Smooth muscle cell of the brain vasculature (primary cell): ENCODE measurements around the gene ASTN1.
"Not testable (repeated sequence)": the region's sequence is repeated elsewhere in the genome, so short reads cannot be mapped to it uniquely, and the experiment has no call there.

Source experiments
- DNase-seq: peaks from one replicate; pipeline ENCODE4 v3.0.0-alpha.2; 2012; ENCODE audit warnings: low read depth, low spot score

ASTN1 gene

DNA sequence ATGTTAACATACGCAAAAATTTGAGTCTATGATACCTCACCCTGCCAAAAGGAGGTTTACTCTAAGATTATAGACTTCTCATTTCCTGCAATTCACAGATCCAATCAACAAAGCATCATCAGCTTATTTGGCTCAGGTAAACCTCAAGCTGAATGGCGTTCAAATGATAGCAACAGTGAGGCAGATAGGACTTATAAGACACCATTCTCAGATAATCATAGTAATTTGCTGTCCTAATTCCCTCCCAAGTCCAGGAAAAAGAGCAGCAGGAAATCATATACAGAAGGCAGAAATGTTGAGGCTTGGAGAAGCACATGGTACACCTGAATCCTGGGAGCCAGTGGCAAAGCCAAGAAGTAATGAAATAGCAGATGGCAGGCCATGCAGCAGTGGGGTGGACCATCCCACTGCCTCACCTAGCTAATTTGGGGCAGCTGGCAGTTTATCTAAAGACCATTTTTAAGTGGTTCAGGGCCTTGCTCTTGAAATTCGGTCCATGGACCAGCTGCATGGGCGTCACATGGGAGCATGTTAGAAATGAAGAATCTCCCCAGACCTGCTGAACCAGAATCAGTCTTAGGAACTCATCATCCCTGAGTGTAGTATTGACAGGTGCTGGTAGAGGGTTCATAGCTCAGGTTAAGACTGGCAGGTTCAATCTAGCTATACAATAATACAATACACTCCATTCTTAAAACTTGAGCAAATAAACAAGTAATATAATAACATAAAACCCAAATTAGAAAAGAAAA, 57.7 kb downstream of the ASTN1 start:
- no peak for DNase-seq

GRCh38 chr1:177106196-177106595, 58.3 kb downstream of the ASTN1 start:
- no peak for DNase-seq

DNA sequence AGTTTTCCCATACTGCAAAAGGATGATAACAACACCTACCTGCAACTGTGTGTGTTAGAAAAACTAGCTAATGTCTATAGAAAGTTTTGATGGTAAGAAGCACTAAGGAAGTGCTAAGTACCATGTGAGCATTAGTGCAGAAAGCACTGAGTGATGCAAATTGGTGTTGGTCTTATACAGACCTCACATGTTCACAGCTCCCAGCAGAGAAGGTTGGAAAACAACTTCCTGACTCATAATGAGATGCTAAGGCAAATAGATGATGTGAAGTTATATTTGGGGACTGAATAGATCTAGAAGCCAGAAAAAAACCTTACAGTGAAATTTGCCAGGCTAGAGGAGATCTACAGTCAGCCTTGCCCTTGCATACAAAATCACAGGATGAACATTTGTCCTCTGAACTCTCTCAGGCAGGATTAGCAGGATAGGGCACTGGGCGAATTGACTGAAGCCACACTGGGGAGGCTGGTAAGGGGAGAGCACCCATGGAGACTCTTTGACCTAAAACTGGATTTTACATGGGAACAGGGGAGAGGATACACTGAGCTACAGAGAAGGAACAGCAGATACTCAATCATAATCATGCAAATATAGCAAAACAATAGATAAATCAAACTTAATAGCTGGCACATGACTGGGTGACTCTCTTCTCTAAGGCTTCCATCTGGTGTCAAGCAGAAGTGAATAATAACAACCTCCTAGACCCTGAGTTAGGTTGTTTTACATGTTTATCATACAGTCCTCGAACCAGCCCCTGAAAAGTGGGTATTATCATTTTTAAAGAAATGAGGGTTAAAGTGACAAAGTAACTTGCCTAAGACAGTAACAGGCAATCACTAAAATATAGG, 61.3 kb downstream of the ASTN1 start:
- no peak for DNase-seq

GRCh38 chr1:177092001-177092400, 72.5 kb downstream of the ASTN1 start:
- no peak for DNase-seq

DNA sequence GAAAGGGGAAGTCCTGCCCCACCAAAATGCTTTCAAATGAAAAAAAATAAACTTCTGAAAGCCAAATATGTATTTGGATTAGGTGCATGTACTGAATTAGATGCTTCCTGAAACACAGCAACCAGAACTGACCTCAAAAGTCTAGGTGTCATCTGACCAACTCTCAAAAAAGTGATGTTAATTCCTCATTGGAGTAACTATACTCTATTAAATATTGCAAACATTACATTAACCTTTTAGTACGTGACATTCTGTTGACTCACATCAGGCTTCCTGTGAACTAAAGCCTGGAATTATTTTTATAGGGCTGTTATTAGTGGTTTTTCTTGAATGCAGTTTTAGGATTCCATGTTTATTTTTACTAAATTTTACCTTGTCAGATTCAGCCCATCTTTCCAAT, 73.5 kb downstream of the ASTN1 start:
- no peak for DNase-seq

- DNase-seq: no peak
Observed at GRCh38 chr1:177088966-177089365, 75.5 kb downstream of the ASTN1 start.

- no peak for DNase-seq
Observed at GRCh38 chr1:177082855-177083693, 81.4 kb downstream of the ASTN1 start.

GRCh38 chr1:177080564-177080963, 83.9 kb downstream of the ASTN1 start:
- no peak for DNase-seq

GRCh38 chr1:177077734-177078499, 86.6 kb downstream of the ASTN1 start:
- DNase-seq: no peak

- DNase-seq: no peak
Observed at GRCh38 chr1:177077006-177077405, 87.5 kb downstream of the ASTN1 start.

DNA sequence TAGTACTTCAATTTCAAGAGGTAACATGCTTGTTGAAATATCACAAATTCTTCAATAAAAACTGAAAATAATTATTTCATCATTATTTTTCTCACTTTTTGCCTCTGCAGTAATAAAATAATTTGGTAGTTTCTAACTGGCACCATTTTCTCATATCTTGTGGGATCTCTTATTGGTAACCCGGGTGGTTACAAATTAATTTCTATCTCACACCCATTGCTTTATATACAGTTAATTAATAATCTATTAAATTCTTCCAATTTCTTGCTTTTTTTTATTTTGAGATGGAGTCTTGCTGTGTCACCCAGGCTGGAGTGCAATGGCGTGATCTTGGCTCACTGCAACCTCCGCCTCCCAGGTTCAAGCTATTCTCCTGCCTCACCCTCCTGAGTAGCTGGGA, 89.7 kb downstream of the ASTN1 start:
- not testable (repeated sequence) for DNase-seq

DNA sequence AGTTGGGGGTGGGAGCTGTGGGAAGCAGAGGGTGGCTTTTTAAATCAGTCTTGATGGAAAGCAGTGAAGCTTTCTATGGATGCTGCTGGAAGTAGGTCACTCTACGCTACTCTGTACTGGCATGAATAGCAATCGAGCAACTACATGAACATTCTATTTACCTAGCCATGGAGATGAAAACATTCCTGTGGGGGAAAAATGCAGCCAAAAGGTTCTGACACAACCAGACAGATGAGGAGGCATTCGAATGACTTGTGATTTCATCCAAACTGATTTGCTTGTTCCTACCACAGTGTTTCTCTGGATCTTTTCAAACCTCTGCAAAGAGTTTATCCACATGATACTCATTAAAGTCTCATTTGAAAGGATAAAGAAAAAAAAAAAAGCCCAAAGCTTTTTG, 95.0 kb downstream of the ASTN1 start:
- no peak for DNase-seq

DNA sequence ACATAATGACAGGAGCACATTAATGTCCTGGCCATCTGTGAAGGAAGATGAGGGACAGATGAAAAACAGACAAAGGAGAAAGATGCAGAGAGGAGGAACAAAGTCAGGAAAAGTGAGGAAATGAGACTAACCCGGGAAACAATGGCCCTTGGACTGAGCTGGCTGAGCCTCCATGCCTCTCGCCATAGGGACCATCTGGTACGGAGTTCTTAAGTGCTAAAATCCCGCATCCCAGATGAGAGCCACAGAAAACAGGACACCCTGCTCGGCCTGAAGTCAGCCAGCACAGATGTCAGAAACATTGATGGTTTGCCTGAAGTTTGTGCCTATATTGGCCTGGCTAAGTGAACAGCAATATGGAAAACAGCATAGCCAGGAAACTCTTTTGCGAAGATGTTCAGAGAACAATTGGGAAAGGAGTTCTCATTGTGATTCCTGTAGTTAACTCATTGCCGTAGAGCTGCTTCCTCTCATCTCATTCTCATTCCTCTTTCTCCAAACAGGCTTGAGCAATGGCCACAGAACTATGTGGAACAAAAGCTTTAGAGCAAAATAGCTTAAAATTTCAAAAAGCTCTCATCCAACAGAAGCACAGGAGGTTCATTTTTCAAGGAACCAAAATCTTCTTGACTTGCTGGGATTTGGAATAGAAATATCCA, 96.6 kb downstream of the ASTN1 start:
- no peak for DNase-seq

GRCh38 chr1:177065430-177065829, 99.1 kb downstream of the ASTN1 start:
- no peak for DNase-seq

GRCh38 chr1:177063648-177064047, 100.9 kb downstream of the ASTN1 start:
- no peak for DNase-seq

- no peak for DNase-seq
Observed at GRCh38 chr1:177054542-177054941, 110.0 kb downstream of the ASTN1 start.

GRCh38 chr1:177053648-177054047, 110.9 kb downstream of the ASTN1 start:
- DNase-seq: no peak

GRCh38 chr1:177048314-177049069, 116.0 kb downstream of the ASTN1 start:
- no peak for DNase-seq

DNA sequence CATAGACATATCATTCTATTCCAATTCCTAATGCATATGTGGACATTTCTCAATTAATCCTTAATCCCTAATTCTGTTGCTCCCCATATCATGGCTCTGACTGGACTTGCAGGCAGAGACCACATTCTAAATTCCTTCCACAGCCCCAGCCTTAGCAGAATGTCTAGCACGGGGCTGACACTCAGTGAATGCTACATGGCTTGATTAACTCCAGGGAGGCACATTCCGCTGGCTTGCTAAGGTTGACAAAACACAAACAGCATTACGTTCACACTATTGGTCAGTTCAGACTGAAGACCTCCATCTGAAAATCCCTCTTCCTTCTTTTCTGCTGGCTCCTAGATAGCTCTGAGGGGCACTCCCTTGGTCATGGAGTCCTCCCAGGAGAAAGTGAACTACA, 119.4 kb downstream of the ASTN1 start:
- DNase-seq: no peak

GRCh38 chr1:177044390-177044789, 120.1 kb downstream of the ASTN1 start:
- no peak for DNase-seq
